GM21526 (cell line): ENCODE measurements around the gene ATXN1.
"Not testable (repeated sequence)": the region's sequence is repeated elsewhere in the genome, so short reads cannot be mapped to it uniquely, and the experiment has no call there.

Source experiments
- ATAC-seq: cut with Tn5 transposase; IDR thresholded peaks from one replicate; pipeline ENCODE4 v1.9.1; 2021; ENCODE audit warnings: moderate library complexity; ENCODE audit not compliant: unreplicated experiment, low FRiP score

The ATXN1 gene

GRCh38 chr6:16470502-16471221, 290.6 kb downstream of the ATXN1 start:
- ATAC-seq = no peak

GRCh38 chr6:16468991-16469615, 292.2 kb downstream of the ATXN1 start:
- ATAC-seq = no peak

- no peak for ATAC-seq
These were observed 294.3 kb downstream of the ATXN1 start for GRCh38 chr6:16466800-16467553.

- ATAC-seq = no peak
These were observed 297.2 kb downstream of the ATXN1 start for GRCh38 chr6:16464045-16464444.

GRCh38 chr6:16463246-16463645, 298.0 kb downstream of the ATXN1 start:
- ATAC-seq = not testable (repeated sequence)

- ATAC-seq = no peak
These were observed 299.8 kb downstream of the ATXN1 start for GRCh38 chr6:16461491-16461890.

GRCh38 chr6:16459472-16459871, 301.8 kb downstream of the ATXN1 start:
- not testable (repeated sequence) for ATAC-seq

- ATAC-seq = no peak
These were observed 308.9 kb downstream of the ATXN1 start for GRCh38 chr6:16452348-16452747.

- no peak for ATAC-seq
These were observed 310.4 kb downstream of the ATXN1 start for GRCh38 chr6:16450821-16451220.

GRCh38 chr6:16450285-16450684, 311.0 kb downstream of the ATXN1 start:
- no peak for ATAC-seq

GRCh38 chr6:16446273-16446672, 315.0 kb downstream of the ATXN1 start:
- ATAC-seq = no peak

GRCh38 chr6:16442031-16442430, 319.2 kb downstream of the ATXN1 start:
- ATAC-seq = no peak

- ATAC-seq = no peak
These were observed 320.0 kb downstream of the ATXN1 start for GRCh38 chr6:16441262-16441661.

- ATAC-seq = no peak
These were observed 320.5 kb downstream of the ATXN1 start for GRCh38 chr6:16440636-16441212.

- ATAC-seq = no peak
These were observed 322.3 kb downstream of the ATXN1 start for GRCh38 chr6:16438718-16439591.

GRCh38 chr6:16437984-16438383, 323.3 kb downstream of the ATXN1 start:
- ATAC-seq = no peak

GRCh38 chr6:16437095-16437494, 324.2 kb downstream of the ATXN1 start:
- ATAC-seq = no peak

GRCh38 chr6:16436550-16436949, 324.7 kb downstream of the ATXN1 start:
- no peak for ATAC-seq

- ATAC-seq = no peak
These were observed 326.4 kb downstream of the ATXN1 start for GRCh38 chr6:16434885-16435284.

- no peak for ATAC-seq
These were observed 327.8 kb downstream of the ATXN1 start for GRCh38 chr6:16433338-16433890.
